Activated T-cell treated with anti-CD3 and anti-CD28 coated beads for 48 hours (primary cell): ENCODE data around the gene CAMK1D.
"Not testable (repeated sequence)": the region's sequence is repeated elsewhere in the genome, so short reads cannot be mapped to it uniquely, and the experiment has no call there.

Experiments used
- DNase-seq: peaks from one replicate; pipeline ENCODE4 v3.0.0-alpha.2; 2020; ENCODE audit warnings: low read depth

CAMK1D gene

DNA sequence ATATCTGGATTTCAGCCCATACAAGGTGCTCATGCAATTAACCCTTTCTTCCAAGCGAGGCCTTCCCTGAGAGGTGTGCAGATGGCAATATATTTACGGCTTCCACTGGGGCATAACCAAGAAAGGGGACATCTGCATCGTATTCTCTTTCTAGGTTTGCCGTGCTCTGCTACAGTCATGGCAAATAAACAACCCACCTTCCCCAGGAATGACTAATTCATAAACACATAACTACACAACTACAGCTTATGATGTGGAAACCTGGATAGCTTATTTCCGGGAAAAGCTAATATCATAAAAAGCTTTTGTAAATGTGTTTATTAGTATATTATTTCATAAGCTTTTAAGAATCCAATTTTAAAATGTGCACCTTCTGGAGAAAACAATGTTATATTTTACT lies 120.0 kb downstream of the CAMK1D start:
- no peak for DNase-seq

DNA sequence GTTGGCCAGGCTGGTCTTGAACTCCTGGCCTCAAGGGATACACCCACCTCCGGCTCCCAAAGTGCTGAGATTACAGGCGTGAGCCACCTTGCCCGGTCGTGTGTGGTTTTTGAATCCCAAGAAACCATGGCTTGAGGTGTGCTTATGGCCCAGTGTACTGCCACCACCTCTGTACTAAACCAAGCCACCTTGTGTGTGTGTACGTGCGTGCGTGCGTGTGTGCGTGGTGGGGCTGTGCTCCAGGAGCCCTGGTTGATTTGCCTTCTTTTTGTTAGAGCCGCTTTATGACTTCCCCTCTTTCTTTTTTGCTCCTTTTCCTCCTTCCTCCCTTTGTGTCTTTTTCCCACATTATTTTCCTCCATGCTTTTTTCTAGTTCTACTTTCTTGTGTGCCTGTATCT lies 121.4 kb downstream of the CAMK1D start:
- DNase-seq, result no peak

DNA sequence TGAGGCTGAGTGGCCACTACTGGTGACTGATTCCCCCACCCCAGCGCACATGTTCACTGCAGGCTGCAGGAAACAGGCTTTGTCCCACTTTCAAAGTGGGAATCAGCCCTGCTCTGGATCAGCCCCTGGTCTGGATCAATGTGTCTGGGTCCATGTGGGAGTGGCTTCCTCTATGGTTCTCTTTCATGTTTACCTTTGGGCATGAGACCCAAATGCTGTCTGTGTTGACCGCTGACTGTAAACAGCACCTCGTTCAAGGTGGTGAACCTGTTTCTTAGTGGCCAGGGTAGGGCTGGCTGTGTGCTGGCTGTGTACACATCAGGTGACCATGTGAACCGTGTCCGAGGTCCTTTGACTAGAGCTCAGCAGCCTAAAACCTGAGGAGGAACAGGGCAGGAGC lies 121.8 kb downstream of the CAMK1D start:
- DNase-seq, result no peak

DNA sequence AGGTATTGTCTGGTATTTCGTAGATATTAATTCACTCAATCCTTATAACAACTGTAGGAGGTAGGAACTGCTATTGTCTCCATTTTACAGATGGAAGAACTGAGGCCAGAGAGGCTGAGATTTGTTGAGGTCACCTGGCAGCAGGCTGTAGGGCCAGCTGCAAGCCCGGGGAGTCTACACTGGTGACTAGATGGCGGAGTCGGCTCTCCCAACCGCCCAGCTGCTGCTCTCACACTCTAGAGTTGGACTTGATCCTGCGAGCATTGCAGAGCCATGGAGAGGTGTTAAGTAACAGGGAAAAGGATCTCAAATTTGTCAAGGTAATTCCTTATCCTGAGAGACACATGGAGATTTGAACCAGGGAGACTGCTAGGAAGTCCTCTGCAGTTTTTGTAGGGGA lies 124.1 kb downstream of the CAMK1D start:
- DNase-seq, result no peak

DNA sequence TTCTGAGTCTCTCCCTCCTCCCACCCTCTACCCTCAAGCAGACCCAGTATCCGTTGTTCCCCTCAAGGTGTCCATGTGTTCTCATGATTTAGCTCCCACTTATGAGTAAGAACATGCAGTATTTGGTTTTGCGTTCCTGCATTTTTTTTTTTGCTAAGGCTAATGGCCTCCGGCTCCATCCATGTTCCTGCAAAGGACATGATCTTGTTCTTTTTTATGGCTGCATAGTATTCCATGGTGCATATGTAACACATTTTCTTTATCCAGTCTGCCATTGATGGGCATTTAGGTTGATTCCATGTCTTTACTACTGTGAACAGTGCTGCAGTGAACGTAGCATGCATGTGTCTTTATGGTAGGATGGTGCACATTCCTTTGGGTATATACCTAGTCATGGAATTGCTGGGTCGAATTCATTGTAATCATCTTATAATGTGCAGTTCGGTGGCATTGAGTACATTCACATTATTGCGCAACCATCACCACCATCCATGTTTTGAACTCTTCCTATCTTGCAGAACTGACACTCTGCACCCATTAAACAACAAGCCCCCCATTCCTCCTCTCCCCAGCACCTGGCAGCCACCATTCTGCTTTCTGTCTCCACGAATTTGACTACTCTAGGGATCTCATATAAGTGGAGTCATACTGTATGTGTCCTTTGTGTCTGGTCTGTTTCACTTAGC lies 125.5 kb downstream of the CAMK1D start:
- DNase-seq, result no peak

DNA sequence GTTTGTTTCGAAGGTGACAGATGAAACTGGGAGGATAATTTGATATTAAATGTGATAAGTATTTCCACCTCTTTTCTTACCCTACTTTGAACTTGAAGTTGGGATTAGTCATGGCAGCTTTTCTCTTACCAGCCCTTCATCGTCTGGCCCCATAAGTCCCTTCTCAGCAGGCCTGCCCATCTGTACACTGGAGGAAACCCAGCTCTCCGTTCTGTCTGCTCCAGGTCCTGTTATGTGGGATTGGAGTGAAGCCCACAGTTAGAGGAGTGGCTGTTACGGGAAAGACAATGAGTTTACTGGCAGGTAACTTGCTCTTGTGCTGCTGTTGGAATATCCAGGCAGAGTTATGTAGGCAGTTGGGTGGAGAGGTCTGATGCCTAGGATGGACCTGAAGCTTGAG lies 127.3 kb downstream of the CAMK1D start:
- DNase-seq, result no peak

DNA sequence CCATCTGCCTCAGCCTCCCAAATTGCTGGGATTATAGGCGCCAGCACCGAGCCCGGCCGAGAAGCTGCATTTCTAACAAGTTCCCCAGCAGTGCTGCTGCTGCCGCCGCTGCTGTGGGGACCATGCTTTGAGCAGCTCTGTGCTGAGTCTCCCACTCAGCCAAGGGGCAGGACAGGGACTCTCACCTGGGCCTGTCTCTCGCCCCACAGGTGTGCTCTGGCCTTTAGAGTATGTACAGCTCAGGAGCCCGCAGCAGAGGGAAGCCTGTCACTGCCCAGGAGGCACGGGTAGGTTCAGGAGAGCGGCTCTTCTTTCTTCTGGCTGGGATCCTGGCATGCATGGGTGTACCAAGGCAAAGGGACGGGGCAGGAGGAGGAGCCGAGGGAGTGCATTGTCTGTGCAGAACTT lies 130.1 kb downstream of the CAMK1D start:
- DNase-seq, result no peak

DNA sequence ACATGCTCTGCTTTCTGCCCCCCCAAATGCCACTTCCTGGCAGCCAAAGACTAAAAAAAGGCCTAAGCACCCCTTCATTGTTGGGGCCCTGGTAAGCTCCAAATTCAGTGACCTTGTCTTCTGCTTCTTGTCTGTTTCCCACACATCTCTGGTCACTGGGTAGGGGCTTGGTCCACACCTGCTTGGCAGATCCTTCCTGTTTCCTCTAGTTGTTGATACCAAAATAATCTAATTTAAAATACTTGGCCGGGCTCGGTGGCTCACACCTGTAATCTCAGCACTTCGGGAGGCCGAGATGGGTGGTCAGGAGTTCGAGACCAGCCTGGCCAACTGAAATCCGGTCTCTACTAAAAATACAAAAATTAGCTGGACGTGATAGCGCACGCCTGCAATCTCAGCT lies 130.6 kb downstream of the CAMK1D start:
- no peak for DNase-seq

DNA sequence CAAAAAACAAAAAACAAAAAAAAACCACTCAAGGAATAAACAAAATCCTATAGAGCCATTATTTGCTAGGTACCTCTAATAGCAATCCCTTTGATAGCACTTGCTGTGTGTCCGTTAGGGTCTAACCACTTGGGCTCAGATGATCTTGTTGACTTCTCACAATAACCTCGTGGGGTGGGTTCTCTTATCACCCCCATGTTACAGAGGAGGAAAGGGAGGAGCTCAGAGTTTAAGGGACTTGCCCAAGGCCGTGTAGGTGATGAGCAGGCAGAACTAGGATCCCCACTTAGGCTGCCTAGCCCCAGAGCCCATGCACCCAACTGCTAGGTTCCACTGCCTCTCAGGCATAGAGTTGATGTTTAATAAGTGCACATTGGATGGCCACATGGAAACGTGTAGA lies 131.1 kb downstream of the CAMK1D start:
- no peak for DNase-seq

DNA sequence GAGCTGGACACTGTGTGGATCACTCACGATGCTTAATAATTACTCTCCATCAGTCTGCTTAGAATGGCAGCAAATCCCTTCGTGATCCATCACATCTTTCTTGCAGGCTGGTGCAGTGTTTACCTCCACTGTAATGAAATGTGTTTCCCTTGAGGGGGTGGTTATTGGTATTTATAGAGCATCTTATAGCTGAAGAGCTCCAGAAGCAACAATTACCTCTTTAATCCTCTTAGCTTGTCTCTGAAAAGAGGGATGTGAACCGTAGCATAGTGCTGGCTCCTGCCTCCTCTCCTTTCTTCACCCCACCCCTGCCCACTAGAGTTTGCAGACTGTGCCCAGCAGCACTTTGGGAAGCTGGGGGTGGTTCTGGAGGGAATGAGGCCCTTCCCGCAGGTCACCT lies 132.6 kb downstream of the CAMK1D start:
- DNase-seq, result no peak

DNA sequence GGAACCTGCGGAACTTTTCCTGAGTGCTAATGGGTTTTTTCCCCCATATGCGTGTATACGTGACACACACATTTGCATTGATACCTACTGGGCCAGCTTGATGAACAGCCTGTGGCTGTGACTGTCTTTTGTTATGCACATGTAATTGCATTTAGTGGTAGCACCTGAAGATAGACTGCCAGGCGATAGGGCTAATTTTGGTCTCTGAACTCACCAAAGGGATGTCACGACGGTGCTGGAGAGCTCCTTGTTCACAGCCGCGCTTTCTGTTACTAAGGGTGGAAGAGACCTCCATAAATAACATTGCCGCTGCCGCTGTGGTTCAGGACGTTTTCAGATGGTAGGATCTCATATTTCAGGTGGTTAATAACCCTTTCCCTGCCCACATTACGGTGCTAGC lies 133.2 kb downstream of the CAMK1D start:
- no peak for DNase-seq

DNA sequence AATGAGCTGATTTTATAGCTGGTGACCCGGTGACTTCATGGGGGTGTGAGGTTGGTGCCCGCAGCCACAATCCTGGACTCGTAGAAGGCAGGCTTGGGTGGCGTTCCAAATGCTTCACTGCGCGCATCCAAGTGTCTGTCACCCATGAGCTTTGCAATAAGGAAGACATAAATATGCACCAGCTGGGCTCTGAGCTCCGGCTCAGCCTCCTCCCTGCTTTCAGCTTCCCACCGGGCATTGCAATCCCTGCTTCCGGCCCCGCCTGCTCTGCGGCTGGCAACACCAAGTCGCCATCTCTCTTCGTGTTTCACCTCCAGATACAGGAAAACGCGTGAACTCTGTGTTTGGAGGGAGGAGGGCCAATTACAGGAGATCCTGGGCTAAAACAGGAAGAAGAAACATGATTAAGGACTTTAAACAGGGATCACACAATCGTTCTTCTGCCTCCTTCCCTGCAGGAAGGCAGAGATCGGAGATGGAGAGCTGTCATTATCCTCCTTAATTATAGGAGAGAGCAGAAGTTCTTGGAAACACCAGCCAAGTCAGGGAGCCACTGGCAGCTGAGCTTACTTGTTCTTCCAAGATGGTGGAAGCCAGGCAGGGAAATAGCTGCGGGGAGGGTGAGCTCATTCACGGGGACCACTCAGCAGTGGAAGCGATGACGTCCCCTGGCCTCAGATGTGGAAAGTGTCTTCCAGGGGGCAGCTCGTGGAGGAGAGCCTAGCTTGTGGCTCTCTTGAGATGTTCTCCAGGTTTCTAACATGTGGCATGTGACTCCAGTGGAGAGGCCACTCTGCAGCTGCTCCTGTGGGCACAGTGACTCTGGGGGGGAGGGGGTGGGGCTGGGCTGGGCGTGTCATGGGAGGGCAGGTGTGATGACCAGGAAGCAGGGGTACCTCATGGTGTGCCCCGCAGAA lies 134.9 kb downstream of the CAMK1D start:
- no peak for DNase-seq

DNA sequence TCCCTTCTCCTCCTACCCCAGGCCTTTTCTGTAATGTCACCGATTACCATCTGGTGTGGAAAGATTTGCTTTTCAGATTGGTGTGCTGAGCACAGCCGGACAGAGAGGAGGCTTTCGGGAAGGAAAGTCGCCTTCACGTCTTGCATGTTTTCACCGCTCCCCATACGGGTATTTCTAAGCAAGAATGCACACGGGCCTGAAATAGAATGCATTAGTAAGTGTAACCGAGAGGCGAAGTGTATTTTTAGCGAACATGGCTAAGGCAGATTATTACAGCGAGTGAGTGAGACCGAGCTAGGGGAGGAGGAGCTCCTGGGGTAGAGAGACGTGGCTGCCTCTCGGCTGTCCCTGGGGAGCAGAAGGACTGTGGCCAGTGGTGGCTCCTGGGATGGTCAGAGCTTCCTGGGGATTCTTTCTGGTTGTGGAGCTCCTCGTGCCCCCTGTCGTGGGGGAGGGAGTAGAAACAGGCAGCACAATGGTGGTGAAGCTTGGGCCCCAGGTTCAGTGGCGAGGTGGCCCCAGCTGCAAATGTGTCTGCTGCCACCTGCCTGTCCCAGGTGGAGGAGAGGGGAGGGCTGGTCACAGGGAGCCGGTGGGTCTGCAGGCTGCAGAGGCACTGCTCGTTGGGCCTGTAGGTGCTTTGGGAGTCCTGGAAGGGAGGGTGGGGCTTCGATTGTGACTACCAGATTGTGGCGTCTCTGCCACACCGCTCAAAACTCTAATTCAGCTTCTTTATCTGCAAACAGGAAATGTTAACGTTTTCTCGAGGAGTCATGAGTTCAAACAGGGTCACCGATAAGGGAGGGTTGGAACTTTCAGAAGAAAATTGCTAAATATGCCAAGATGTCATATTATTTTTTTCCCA lies 135.8 kb downstream of the CAMK1D start:
- peak; percentile 11 for DNase-seq

DNA sequence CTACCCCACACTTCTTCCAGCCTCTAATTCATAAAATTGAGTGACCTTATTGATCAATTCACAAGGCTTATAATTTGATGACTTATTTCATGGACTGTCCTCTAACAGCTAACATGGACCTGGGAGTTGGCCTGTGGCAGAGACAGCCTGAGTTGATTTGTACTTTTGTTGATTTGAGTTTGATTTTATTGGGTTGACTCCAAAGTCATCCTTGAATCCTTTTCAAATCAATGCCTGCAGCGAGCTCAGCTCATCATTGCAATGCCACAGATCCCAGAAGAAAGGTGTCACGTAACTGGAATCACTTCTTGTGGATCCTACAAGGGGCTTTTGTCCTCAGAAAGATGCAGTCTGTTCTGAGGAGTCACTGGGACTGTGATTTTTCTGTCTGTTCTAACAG lies 138.0 kb downstream of the CAMK1D start:
- DNase-seq, result no peak

DNA sequence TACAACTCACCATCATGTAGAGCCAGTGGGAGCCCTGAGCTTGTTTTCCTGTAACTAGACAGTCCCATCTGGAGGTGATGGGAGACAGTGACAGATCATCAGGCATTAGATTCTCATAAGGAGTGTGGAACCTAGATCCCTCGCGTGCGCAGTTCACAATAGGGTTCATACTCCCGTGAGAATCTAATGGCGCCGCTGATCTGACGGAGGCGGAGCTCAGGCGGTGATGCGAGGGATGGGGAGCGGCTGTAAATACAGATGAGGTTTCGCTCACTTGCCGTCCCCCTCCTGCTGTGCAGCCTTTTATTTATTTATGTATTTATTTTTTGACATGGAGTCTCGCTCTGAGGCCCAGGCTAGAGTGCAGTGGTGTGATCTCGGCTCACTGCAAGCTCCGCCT lies 139.3 kb downstream of the CAMK1D start:
- DNase-seq, result no peak

DNA sequence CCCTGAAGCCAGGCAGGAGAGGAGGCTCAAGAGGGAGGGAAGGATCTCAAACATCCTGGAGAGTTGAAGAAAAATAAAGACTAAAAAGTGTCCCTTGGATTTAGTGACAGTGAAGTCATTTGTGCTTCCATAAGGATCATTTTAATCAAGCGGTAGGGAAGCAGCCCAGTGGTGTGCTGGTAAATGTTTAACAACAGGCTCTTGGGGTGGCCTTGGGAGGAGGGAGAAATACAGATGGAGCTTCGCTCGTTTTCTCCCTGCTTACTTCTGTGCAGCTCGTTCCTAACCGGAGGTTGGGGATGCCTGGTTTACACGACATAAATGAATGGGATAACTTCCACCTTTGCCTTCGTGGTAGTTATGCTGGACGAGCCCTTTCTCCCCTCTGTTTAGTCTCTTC lies 140.0 kb downstream of the CAMK1D start:
- no peak for DNase-seq

DNA sequence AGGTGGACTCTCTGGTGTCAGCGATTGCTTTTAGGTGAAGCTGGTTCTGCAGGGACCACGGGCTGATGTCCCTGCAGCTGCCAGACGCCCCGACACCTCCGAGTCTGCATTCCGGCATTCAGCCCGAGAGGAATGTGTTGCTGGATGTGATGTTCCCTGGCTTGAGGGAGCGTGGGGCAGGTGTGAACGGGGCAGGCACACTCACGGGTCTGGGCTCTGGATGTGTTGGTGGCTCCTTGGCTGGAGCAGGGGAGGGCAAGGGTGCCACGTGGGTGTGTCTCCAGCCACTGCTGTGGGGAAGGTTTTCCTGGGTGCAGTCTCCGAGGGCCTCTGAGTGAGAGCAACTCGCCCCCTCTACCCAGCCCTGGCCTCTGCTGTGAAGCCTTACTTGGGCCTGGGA lies 140.5 kb downstream of the CAMK1D start:
- DNase-seq, result no peak

DNA sequence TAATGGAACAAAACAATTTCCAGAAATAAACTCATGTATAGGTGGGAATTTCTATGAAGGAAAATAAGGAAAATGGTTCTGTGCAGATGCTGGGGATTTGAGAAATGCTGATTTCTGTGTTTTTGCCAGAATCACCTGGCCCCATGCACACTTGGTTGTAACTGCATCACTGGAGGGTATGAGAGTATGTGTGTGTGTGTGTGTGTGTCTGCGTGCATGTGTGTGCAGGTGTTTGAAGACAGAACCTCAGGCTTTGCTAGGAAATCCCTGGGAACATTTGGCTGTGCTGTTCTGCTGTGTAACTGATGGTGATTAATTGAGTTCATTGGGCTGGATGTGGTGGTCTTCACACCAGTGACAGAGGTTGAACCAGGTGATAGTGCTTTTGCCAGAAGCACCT lies 141.6 kb downstream of the CAMK1D start:
- DNase-seq, result no peak

DNA sequence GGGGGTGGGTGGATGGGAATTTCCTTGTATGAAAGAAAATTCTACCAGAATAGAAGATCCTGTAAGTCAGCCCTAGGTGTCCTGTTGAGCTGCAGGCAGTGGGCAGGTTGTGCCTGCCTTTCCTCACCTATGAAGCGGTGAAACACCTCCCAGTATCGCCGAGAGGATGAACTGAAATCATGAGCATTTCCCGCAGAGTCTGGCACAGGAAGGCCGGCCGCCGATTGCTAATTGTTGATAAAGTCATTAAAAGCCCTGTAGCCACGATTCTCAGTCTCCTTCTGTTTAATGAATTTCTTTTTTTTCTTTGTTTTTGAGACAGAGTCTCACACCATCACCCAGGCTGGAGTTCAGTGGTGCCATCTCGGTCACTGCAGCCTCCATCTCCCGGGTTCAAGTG lies 142.1 kb downstream of the CAMK1D start:
- no peak for DNase-seq

DNA sequence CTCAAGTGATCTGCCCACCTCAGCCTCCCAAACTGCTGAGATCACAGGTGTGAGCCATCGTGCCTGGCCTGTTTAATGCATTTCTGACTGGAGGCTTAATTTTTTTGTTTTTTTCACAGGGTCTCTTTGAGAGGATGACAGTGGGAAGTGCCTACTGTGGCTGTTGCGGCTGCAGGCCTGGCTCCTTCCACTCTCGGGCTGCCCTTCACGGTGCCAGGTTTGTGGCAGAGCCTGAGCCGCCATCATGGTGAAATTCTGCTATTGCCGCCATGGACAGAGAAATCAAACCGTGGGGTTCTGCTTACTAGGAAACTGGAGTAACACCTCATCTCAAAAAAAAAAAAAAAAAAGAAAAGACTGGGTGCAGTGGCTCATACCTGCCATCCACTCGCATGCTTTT lies 142.7 kb downstream of the CAMK1D start:
- no peak for DNase-seq

DNA sequence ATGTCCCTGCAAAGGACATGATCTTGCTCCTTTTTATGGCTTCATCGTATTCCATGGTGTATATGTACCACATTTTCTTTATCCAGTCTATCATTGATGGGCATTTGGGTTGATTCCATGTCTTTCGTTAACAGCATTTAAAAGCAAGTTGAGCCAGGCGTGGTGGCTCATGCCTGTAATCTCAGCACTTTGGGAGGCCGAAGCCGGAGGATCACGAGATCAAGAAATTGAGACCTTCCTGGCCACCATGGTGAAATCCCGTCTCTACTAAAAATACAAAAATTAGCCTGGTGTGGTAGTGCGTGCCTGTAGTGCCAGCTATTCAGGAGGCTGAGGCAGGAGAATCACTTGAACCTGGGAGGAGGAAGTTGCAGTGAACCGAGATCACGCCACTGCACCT lies 147.7 kb downstream of the CAMK1D start:
- not testable (repeated sequence) for DNase-seq

DNA sequence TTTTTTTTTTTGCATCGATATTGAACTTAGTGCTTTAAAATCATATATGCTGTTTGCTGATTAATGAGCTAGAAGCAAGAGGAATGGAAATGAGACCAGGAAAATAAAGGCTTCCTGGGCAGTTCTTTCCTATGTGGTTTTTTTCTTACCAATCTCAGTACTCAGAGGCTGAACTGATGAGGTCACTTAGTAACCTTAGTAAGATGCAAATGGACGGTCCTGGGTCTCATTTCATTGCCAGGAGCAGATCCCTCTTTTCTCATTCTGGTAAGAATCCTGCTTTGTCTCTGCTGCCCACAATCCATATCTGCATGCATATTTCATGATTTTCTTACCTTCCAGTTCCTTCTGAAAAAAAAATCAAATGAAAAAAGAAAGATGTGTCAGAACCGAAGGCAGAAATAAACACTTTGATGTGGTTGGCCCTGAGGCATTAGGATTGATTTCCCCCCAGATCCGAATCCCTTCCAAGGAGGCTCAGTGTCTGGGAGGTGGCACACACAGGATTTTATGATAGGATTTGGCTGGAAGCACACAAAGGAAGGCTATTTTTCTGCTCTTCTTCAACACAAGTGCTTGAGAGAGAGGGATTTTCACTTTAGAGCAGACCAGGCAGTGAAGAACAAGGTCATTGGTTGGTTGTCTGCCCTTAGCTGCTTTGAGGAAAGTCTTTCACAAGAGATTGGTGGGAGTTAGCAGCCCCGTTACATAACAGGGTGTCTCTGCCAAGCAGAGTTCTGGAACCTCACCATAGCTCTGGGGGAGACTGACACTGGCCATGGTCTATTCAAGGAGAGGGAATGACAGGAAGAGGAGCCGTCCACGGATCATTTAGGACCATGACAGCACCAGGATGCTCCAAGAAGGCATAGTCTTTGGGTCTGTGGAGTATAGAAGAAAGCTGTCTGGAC lies 150.0 kb downstream of the CAMK1D start:
- DNase-seq, result no peak
